HG02884 (cell line): ENCODE data around the gene FAM149A.
A peak's percentile ranks its signal among the peaks of the same experiment; 100 is the strongest.

ENCODE experiments used
- ATAC-seq: cut with Tn5 transposase; IDR thresholded peaks from one replicate; pipeline ENCODE4 v1.9.1; 2021; ENCODE audit warnings: mild to moderate bottlenecking, moderate library complexity; ENCODE audit not compliant: unreplicated experiment

FAM149A gene

DNA sequence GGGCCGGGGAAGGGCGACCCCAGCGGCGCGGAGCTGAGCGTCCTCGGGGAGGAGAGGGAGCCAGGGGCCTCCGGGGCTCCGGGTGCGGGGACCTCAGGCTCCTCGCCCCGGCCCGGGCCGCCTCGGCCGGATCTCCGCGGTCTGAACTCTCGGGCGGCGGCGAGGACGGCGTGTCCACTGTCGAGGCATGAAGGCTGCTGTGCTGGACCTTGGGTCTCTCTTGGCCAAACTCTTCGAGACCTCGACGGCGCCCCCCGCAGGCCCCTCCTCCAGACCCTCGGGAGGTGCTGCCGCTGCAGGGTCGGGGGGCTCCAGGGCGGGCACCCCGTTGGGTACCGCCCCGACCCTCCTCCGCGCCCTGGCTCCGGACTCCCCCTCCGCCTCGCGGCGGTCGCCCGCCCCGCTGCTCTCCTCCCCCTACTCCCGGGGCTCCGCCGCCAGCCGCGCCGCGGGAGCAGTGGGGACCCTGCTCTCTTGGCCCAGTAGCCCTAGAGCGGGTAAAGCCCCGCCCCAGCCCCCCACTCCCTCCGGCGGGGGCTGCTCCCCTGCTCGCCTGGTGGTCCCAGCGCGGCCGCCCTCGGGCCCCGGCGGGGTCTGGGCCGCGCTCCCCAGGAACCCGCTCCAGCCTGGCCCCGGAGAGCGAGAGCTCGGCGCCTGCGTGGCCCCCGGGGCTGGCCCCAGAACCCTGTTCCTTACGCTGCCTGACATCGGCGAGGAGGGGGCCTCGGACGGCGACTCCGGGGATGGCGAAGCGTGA, 564 bp downstream of the FAM149A start:
- ATAC-seq = peak; percentile 29

DNA sequence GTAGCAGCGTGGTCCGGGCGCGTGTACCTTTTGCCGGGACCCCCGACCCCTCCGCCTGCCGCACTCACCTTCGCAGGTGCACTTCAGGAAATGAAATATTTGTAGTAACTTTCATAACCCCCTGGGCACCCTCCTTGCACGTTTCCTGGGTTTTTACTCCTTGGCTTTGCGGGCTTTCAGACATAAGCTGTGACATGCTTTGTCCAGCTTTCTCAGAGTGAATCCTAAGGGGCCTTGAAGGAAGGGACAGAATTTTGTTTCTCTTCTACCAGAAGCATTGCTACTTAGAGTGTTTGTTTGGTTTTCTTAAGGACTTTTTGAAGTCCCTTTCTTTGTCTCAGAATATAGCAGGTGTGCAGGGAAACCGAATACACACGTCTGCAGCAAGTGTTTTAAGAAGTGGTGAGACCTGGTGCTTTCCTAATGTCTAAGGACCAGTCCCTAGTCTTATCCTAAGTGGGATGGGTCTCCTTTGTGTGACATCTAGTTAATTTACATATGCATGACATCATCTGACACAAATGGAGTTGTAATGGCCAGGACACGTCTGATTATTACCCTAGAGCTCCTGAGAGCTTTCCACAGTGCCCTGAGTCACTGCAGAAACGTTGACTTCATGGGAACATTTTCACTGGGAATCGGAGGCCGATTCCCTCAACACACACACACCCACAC, 1.3 kb downstream of the FAM149A start:
- no peak for ATAC-seq

DNA sequence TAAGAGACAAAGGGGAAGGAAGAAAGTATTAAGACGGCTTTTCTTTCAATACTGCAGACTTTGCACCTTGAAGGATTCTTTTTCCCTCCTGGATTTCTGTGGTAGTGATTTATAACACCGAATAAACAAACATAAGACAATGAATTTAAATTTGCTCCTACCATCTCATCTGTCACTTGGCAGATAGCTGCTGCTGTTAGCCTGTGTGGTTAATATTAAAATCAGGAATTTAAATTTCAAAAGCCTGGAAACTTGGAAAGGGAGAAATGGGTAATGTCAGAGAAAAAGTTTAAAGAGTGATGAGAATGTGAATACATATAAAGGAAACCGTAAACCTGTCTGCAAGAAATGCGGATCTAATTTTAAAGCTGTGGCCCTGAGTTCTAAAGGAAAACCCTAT, 3.4 kb downstream of the FAM149A start:
- ATAC-seq = no peak

DNA sequence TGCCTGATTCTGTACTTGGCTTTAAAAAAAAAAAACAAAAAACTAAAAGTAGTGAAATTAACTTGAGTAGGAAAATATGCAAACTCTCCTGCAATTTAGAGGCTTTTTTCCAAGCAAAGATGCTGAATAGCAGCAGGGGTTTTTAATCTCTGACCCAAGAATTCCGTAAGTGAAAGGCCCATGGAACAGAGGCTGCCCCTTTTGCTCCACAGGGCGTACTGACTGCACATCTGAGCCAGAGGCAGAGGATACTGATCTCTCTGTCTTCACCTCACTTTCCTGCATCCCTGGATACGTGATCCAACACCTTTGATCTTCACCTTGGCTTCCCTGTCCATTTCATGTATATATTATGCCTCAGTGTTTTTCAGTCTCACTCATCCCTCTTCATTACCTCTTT, 3.9 kb downstream of the FAM149A start:
- no peak for ATAC-seq

DNA sequence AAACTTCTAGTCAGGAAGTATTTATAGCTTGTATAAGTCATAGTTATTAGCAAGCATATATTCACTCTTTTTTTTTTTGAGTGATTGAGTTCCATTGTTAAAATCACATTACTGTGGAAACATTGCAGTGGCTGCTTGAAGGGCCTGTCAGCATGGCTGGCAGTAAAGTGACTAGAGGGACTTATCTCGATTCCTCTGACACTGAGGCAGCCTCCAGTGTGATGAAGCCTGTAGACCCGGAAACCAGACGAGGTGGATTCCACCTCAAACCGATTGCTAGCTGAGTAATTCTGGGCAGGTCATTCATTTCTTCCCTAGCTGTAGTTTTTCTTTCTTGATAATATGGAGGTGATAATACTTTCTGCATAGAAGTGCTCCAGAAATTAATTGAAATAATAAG, 4.7 kb downstream of the FAM149A start:
- no peak for ATAC-seq

DNA sequence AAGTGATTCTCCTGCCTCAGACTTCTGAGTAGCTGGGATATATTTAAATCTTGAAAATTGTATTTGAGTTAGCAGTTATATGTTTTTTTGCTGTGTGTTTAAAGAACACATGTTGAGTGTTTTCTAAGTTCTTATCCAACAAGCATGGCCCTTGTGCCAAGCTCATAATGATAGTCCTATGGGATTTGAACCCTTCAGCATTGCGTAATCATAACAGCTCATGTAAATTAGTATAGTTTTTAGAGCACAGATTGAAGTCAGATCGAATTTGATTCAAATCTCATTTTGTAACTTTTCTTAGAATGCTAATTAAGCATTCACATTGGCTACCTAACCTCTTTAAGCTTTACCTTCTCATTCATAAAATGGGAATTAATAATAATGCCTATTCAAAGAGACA, 12.2 kb downstream of the FAM149A start:
- ATAC-seq = no peak

DNA sequence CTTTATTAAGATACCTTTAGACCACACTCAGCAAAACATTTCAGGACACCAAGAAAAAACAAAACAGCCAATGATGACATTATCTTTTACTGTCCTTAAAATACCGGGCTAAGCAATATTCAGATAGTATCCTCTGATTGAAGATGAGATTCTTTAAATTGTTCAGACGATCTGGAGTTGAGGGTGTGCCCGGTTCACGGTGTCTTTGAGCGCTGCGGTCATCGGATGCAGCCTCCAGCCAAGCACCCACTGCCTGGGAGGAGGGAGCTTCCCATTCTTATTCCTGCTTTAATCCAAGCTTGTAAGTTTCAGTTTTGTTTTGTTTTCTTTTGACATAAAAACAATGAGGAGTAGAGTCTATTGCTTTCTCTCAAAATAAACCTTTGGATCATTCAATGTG, 14.1 kb downstream of the FAM149A start:
- no peak for ATAC-seq

DNA sequence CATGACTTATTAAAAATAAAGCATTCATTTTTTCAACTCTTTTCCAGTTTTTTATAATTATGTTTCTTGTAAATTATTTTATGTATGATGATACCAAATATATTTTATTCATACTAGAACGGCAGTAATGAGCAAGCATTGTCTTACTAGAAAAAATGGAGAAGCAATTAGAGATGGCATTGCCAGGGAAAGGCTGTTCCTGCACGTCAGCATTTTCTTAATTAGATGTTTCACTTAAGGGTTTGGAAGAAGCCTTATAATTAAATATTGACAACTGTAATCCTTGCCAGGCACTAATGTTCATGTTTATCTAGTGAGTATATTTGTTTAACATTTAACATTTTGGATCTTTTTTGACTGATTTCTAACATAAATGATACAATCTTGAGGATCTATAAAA, 16.6 kb downstream of the FAM149A start:
- ATAC-seq = no peak

DNA sequence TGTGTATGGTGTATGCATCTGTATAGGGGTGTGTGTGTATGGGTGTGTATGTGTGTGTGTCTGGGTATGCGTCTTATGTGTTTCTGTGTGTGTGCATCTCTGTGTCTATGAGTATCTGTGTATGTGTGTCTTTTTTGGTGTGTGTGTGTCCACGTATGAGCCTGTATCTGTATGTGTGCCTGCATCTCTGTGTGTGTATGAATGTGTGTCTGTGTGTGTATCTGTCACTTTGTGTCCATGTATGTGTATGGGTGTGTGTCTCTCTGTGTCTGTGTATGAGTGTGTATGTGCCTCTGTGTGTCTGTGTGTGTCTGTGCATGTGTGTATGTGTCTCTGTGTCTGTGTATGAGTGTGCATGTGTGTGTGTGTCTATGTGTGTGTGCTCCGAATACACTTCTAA, 24.3 kb downstream of the FAM149A start:
- no peak for ATAC-seq

DNA sequence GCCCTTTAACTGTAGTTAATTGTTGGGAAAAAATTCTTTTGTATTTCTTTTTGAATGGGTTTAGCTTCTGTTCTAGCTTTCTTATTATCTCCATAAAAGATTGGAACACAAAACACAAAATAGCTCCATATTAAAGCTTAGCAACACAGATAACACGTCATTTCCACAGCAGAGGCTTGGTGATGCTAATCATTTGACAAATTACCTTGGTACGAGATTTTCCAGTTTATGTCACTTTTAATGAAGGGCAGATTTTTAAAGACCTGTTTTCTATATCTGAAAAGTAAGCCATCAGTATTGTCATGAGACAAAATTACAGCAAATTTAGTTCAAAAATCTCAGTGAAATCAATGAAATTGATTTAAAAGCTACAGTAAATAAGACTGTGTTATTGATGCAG, 27.4 kb downstream of the FAM149A start:
- no peak for ATAC-seq

DNA sequence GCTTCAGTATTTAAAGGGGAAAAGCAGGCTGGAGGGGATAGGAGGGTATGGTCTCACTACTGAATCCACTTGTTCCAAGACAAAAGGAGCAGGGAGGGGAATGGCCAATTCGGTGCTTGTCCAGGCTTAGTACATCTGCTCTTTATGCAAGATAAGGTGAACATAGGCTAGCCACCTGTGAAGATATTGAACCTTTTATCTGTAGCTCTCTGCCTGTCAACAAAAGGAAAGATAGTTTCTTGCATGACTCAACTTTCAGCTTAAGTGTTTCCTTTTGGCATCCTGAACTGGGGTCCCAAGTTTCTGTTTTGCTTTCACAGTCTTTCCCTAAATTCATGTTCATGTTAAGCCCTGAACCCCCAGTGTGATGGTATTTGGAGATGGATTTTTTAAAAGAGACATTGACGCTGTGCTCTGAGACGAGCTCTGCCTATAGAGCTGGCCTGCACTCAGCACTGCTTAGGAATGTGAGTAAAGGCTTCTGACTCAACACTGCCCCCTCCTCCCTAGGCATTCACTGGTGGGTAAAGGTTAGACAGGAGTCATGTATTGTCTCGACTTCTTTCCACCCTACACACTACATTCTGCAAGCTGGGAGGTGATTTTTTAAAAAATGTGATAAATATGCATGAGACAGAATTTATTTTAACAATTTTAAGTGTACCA, 28.2 kb downstream of the FAM149A start:
- no peak for ATAC-seq

DNA sequence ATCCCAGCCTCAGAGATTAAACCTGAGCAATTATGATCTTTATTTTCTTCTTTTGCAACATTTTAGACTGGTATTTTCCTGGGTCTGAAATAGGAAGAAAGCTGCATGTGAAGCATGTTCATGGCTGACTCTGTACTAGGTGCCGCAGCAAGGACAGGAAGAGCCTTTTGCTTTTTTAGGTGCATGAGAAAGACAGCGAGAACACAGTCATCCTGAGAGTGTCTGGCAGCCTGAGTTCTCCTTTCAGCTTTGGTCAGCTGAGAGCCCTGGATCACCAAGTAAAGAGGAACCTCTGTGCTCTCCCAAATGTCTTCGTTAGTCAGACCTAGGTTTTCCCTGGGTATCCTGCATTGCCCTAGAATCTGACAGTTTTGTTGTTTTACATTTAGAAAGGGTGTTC, 29.8 kb downstream of the FAM149A start:
- ATAC-seq = peak; percentile 99

DNA sequence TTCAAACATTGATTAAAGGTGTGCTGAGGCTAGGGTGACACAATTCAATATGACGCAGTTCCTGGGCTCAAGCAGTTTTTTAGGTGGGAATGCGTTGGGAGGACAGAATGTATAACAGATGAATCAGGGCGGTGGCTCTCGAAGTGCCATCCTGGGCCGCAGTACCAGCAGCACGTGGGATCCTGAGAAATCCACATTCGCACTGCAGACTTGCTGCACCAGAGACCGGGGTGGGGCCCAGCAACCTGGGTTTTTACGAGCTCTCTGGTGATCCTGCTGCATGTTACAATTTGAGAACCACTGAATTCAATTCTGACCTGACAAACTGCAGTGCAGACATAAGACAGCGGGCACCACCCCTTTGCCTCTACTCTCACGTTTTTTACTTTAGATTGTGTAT, 30.4 kb downstream of the FAM149A start:
- ATAC-seq = no peak

DNA sequence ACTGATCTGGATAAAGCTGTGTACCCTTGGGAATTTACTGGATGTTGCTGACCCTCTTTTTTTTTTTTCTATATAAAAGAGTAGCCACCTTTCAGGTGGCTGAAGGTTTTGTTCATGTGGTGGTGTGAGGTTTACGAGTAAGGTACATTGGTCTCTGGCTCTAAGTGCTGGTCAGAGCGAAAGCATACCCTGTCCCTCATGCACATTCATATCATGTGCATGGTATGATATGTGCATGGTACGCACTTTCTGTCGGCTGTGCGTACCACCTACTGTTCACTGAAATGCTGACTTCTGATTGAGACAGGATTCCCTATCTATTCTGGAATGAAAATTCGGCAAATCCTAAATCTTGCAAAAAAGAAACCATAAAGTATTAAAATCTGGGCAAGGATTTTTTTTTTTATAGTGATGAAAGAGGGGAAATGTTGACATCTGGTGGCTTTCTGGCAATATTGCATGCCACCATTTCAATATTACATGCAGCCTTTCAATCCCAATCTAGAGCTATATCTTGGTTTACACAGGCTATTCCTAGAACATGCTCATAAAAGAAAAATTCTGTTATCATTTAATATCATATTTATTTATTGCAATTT, 32.8 kb downstream of the FAM149A start:
- ATAC-seq = no peak

DNA sequence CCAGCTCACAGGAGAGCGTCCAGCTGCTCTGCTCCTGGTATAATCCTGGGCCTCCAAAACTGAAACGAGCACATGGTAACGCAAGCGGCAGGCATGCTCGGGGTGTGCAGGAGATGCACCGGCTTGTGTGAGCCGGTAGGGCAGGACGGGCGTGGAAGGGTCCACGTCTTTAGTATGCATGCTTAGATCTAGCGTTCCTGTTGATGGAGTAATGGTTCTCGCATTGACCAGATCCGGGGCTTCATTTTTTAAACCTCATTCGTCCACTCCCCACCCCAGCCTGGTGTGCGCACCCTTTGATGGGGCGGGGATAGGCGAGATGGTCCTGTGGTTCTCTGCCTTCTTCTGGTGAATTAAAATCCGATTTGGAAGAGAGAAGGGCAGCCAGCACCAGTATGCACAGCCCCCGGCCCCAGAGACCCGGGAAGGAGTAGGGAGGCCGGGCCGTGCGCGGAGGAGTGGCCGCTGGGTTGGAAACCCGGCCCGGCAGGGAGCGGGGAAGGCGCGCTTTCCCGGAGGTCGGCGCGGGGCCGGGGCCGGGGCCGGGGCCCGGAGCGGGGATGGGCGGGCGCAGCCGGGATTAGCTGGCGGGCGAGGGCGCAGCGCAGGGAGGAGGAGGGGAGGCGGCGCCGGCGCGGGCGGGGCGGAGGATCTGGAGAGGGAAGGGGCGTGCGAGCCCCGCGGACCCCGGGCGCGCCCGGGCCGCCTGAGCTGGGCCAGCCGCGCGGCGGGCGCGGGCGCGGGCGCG, 39.9 kb downstream of the FAM149A start:
- ATAC-seq = peak; percentile 28

DNA sequence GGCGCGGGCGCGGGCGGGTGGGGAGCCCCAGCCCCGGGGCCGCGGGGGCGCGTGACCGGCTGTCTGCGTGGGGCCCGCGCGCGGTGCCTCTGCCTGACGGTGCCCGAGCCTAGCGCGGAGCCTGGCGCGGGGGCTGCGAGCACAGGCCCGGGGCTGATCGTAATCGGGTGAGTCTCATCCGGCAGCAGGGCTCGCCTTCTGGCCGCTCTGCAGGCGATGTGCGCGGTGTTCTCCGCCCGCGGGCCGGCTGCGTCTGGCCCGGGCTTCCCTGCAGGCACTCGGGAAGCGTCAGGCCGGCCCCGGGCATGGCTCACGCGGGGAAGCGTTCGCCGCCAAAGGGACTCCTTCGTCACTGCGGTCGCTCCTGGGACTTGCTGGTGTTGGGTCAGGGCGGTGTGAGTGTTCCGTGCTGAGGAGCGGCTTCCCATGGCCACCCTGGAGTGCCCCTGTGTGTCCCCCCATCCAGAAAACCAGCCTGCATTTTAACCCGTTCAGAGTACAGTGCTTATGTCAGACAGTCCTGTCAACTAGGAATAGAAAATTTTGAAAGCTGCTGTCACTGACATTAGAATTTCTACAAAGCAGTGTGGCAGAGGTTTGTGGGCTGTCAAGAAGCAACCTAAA, 40.6 kb downstream of the FAM149A start:
- peak; percentile 46 for ATAC-seq

DNA sequence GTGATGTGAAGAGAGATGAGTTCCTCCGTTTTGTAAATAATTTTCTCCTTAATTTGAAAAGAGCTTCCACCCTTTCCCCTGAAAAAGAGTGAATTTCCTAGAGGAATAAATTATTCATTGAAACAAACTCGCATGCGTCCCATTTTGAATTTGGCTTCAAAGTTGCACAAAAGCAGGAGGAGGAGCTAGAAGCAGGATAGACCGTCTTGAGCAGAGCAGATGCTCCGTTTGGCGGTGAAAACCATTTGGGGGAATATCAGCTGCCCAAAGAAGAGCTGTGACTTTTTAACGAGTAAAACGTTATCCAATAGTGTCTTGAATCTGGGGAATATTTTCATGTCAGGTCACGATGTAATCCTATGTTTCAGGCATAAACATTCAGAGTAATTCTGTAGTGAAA, 42.0 kb downstream of the FAM149A start:
- no peak for ATAC-seq

DNA sequence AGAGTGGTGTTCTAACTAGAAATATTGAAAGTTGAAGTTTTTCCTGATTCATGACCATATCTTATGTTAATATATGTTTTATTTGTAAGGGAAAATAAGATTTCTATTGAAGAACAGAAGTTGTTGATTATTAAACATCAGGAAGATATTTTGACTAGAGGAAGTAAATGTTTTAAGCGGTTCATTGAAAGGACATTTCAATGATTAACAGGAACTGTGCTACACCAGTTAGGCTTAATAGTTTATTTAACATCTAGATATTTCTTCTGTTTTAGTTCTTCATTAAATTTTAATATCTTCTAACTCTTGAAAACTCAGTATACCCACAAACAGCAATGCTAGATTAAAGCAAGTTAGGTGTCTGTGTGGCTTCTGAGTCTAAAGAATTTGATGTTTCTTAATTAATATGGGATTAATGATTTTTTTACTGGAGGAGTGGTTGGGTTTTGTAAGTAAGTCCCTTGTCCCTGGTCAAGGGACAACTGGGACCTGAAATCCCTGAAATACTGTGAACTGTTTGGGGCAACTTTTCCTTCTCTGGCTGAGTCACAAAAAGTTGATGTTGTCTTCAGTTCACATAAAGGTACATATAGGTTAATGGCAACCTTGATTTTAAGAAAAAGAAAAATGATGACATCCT, 44.0 kb downstream of the FAM149A start:
- ATAC-seq = no peak

DNA sequence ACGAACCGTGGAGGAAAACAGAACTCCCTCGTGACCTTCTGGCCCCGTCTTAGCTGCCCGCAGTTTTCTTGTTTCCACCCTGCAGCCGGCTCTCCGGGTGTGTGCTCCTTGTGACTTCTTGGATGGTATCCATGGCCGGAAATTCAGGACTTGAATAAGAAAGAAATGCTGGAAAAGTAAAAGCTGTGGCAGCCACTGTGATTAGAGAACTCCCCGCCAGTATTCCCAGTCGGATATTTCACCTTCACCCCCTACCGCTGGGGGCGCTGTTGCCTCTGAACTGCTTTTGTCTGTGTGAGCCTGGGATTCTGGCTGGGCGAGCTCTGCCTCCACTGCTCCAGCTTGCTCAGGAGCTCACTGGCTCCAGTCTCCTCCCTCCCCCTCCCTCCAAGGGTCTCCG, 45.4 kb downstream of the FAM149A start:
- no peak for ATAC-seq

DNA sequence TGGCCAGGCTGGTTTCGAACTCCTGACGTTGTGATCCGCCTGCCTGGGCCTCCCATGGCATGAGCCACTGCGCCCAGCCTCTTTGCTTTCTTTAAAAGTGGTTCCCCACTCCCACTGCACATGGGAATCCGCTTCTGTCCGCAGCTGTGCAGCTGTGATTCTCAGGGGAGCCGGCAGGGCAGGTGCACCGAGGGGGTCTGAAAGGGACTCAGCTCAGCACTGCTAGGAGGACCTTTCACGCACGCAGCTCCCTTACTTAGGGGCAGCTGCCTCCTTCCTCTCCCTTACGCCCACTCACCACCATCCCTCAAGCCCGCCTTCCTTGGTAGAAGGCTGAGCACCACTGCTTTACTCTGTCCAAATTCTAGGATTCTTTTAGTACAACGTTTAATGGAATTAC, 46.4 kb downstream of the FAM149A start:
- no peak for ATAC-seq
